Measurements from ENCODE around the gene COL6A3.
A peak's percentile ranks its signal among the peaks of the same experiment; 100 is the strongest.

Gene COL6A3

GRCh38 chr2:237413777-237414661 is at the start of gene COL6A3:
Gene COL6A3, minus strand, starts transcription at chr2:237414164. Its CDS starts 17,347 bp downstream, at chr2:237396817.
- DNase-seq (ENCODE audit: low read depth in 2 of 2), result no peak

GRCh38 chr2:237459741-237460174 is 45.8 kb upstream of the COL6A3 start:
- DNase-seq (ENCODE audit: low read depth in 2 of 2), result no peak

GRCh38 chr2:237459226-237459625 is 45.3 kb upstream of the COL6A3 start:
- DNase-seq (ENCODE audit: low read depth in 2 of 2), result no peak

GRCh38 chr2:237458519-237458918 is 44.6 kb upstream of the COL6A3 start:
- DNase-seq (ENCODE audit: low read depth in 2 of 2), result no peak

- no peak for DNase-seq (ENCODE audit: low read depth in 2 of 2)
These were observed 43.5 kb upstream of the COL6A3 start for GRCh38 chr2:237457388-237457941.

GRCh38 chr2:237456200-237456843 is 42.4 kb upstream of the COL6A3 start:
- DNase-seq (ENCODE audit: low read depth in 2 of 2), result no peak

- DNase-seq (ENCODE audit: low read depth in 2 of 2), result no peak
These were observed 41.8 kb upstream of the COL6A3 start for GRCh38 chr2:237455764-237456163.

- DNase-seq (ENCODE audit: low read depth in 2 of 2), result no peak
These were observed 39.7 kb upstream of the COL6A3 start for GRCh38 chr2:237453671-237454070.

- DNase-seq (ENCODE audit: low read depth in 2 of 2), result no peak
These were observed 38.9 kb upstream of the COL6A3 start for GRCh38 chr2:237452861-237453260.

GRCh38 chr2:237451643-237452469 is 37.9 kb upstream of the COL6A3 start:
- no peak for DNase-seq (ENCODE audit: low read depth in 2 of 2)

- DNase-seq (ENCODE audit: low read depth in 2 of 2), result no peak
These were observed 36.6 kb upstream of the COL6A3 start for GRCh38 chr2:237450583-237450982.

- DNase-seq (ENCODE audit: low read depth in 2 of 2), result no peak
These were observed 36.1 kb upstream of the COL6A3 start for GRCh38 chr2:237450108-237450507.

- DNase-seq (ENCODE audit: low read depth in 2 of 2), result no peak
These were observed 35.4 kb upstream of the COL6A3 start for GRCh38 chr2:237449193-237449881.

GRCh38 chr2:237448626-237449025 is 34.7 kb upstream of the COL6A3 start:
- DNase-seq (ENCODE audit: low read depth in 2 of 2), result no peak

GRCh38 chr2:237448171-237448570 is 34.2 kb upstream of the COL6A3 start:
- DNase-seq (ENCODE audit: low read depth in 2 of 2), result no peak

GRCh38 chr2:237447496-237447895 is 33.5 kb upstream of the COL6A3 start:
- no peak for DNase-seq (ENCODE audit: low read depth in 2 of 2)

- DNase-seq (ENCODE audit: low read depth in 2 of 2), result no peak
These were observed 32.3 kb upstream of the COL6A3 start for GRCh38 chr2:237446338-237446665.

GRCh38 chr2:237445611-237446337 is 31.8 kb upstream of the COL6A3 start:
- no peak for DNase-seq (ENCODE audit: low read depth in 2 of 2)

GRCh38 chr2:237444071-237444470 is 30.1 kb upstream of the COL6A3 start:
- no peak for DNase-seq (ENCODE audit: low read depth in 2 of 2)

- DNase-seq (ENCODE audit: low read depth in 2 of 2), result peak in 1 of 2 donors; percentile 36
These were observed 27.8 kb upstream of the COL6A3 start for GRCh38 chr2:237441605-237442274.

Measured in stimulated activated CD8-positive, alpha-beta memory T cell treated with anti-CD3 and anti-CD28 coated beads, Interleukin-15, amount 100 ng/mL, for 48 hours (primary cell).